Medulla oblongata (tissue), 1 donor: ENCODE data around the gene ZSCAN25.
A peak's percentile ranks its signal among the peaks of the same experiment; 100 is the strongest.
"Not testable (repeated sequence)": the region's sequence is repeated elsewhere in the genome, so short reads cannot be mapped to it uniquely, and the experiment has no call there.

Source experiments
- DNase-seq: peaks from one replicate; pipeline ENCODE4 v3.0.0-alpha.2; 2015; ENCODE audit errors: extremely low spot score

Gene ZSCAN25

DNA sequence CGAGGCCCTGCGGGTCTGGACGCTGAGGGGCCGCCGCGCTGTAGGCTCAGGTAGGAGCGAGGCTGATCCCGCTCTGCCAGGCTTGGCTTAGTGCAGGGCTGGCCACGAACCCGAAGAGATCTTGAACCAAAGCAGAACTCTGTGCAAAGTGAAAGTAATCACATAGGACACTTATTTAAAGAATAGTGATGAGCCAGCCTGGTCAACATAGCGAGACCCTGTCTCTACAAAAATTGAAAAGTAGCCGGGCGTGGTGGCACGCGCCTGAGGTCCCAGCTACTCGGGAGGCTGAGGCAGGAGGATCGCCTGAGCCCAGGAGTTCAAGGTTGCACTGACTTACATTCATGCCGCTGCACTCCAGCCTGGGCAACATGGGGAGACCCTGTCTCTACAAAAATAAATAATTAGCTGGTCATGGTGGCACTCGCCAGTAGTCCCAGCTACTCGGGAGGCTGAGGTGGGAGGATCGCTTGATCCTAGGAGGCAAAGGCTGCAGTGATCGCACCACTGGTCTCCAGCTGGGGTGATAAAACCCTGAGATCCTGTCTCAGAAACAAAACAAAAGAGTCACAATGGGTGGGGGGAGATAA, 541 bp downstream of the ZSCAN25 start:
- DNase-seq = no peak

DNA sequence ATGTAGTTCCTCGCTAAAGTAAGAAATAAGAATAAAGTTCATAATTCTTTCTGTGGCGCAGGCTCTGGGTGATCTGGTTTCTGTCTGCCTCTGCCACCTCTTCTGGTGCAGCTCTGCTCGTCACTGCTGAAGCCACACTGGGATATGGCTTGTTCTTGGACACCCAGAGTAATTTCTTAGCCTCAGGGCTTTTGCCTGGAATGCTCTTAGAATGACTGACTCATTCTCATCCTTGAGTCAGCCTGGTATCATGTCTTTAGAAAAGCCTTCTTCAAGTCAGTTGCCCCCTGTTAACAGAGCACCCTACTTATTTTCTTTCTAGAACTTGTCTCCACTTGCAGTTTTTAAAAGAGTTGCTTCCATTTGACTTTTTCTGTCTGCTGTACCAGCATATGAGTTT, 2.0 kb downstream of the ZSCAN25 start:
- DNase-seq = no peak

DNA sequence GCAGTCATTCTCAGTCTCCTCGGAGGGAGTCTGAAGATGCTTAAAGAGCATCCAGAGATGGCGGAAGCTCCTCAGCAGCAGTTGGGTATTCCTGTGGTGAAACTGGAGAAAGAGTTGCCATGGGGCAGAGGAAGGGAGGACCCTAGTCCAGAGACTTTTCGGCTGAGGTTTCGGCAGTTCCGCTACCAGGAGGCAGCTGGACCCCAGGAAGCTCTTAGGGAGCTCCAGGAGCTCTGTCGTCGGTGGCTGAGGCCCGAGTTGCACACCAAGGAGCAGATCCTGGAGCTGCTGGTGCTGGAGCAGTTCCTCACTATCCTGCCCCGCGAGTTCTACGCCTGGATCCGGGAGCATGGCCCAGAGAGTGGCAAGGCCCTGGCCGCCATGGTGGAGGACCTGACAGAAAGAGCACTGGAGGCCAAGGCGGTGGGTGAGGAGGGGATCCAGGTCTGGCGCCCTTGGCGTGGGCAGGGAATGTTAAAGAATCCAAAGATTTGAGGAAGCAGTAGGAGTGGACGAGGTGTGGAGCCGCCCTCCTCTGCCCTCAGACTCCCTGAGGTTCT, 2.9 kb downstream of the ZSCAN25 start:
- DNase-seq = no peak

DNA sequence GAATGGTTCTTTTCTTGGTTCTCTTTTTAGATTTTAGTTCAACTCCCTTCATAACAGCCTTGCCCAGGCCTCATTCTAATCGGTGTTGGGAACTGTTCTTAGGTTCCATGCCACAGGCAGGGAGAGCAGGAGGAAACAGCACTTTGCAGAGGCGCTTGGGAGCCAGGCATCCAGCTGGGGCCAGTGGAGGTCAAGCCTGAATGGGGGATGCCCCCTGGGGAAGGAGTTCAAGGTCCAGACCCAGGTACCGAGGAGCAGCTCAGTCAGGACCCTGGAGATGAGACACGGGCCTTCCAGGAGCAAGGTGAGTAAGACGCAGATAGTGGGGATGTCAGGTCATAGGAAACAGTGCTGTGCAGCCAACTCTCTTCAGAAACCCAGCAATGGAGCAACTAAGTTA, 4.5 kb downstream of the ZSCAN25 start:
- no peak for DNase-seq

DNA sequence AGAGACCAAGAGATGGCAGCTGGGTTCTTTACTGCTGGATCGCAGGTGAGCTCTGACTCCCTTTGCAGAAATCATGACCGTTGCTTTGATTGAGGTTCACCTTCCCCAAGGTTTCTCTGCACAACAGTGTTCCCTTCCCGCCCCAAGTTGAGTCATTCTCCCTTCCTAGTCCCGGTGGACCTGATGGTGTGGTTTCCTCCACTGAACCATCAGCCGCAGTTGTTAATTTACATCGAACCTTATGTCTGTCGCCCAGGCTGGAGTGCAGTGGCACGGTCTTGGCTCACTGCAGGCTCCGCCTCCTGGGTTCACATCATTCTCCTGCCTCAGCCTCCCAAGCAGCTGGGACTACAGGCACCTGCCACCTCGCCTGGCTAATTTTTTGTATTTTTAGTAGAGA, 5.8 kb downstream of the ZSCAN25 start:
- DNase-seq = no peak

DNA sequence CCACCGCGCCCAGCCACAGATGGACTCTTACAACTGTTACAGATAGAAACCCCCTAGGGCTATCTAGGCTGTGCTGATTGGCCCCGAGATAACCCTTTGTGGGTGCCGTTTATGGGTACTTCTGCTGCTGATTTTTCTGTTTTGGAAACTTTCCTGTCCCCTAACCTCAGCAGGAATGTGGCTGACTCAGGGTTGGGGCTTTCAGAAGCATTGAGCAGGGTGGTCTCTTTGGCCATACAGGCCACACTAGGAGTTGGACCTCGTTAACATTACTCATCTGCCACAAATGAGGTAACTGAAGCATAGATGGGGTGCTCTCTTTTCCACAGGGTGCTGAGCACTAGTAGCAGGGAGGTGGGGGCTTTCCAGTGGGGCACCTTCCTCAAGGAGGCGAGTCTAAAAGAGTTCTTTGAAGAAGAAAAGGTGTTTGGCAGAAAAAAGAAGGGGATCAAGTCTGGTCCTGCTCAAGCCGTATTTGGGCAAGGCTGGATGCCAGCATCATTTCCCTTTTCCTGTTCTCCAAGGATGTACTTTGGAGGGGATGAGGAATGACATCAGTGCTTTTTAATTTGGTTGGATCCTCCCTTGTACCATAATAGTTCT, 6.4 kb downstream of the ZSCAN25 start:
- DNase-seq = no peak

DNA sequence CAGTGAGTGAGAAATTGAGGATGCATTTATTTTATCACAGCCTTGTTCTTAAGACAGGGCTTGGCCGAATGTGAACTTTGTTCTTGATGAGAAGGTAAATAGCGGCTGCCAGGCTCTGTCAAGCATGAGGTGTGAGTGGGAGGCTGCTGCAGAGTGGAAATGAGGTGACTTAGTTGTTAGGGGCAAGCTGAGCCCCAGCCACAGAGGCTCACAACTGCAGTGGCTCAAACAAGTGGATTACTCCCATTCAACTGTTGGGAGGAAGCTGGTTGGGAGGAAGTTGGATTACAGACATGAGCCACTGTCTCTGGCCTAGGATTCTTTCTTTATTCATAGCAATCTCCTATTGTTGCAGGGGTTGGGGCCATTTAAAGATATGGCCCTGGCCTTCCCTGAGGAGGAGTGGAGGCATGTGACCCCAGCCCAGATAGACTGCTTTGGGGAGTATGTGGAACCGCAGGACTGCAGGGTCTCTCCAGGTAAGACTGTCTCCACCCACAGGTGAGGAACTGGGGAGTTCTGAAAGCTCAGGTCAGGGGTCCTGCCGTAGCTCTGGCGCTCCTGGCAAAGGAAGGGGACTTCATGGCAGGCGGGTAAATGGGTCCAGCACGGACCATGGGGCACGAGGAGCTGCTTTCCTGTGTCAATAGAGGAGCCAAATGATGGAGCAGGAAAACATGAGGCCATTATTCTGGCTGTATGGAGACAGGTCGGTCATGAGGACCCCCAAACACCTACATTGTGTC, 7.1 kb downstream of the ZSCAN25 start:
- DNase-seq = no peak

DNA sequence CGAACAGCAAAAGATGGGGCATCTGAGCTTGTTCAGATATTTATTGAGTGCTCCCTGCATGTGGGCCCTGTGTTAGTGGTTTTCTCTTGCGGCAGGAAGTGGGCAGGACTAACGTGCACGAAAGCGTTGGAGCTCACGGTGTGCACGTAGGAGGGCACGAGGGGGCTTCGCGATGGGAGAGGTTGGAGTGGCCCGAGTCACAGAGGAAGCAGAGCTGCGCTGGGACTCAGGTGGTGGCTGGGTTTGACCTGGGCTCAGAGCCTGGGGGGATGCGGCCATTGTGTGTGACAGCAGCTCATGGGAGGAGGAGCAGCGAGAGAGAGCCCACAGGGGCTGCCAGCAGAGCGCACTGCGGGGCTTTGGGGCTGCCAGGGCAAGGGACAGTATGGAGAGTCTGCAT, 7.7 kb downstream of the ZSCAN25 start:
- DNase-seq = no peak

DNA sequence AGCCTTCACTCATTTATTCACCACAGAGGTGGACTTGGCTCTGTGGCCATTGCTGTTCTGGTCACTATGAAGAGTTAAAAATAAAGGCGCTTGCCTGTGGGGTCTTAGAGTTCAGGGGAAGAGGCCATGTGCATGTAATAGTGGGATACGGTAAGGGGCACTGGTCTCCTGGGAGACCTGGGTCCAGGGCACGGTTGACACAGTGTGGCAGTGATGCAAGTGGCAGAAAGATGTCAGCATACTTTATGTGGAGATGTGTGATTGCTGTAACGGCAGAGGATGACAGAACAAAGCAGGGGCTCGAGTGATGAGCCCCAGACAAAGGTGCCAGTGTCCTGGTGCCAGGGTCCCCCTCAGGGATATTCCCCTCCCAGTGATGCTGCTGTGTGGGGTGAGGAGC, 8.6 kb downstream of the ZSCAN25 start:
- no peak for DNase-seq

DNA sequence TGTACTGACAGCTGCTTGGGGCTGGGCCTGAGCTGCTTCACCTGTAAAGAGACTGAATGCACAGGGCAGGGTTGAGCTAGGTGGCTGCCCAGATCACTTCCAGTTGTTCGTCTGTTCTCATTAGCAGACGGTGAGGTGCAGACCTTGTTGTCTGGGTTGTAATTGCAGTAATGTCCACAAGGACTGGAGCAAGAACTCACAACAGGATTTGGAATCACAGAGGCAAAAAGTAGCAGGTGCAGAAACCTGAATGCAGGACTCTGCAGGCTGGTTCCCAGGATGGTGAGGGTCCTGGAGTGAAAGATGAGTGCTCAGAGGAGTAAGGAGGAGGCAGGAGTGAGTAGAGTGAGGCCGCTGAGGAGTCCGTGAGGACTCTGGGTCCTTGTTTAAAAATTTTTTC, 9.2 kb downstream of the ZSCAN25 start:
- no peak for DNase-seq

DNA sequence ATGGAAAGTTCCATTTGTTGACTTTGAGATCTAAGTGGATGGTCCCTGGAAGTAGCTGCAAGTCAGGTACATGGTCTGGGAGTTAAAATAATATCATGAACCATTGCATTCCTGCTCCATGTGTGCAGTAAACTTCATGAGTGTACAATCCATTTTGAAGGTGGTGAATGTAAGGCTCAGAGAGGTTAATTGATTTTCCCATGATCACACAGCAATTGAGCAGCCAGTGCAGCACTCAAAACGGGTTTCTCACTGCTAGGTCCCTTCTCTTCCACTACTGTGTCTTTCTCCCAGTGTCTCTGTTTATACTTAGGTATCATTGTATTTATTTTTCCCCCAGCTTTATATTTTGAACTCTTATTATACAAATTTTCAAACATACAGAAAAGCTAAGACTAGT, 9.9 kb downstream of the ZSCAN25 start:
- no peak for DNase-seq

DNA sequence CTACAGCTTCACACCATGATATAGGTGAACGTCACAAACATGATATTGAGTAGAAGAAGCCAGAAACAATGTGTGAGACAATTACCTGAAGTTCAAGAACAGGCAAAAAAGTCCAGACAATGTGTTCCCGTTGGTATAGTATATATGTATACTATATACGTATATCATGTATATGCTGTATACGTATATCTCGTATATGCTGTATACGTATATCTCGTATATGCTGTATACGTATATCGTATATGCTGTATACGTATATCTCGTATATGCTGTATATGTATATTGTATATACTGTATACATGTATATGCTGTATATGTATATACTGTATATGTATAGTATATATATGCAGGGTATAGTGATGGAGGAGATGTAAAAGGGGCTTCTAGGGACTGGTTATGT, 10.8 kb downstream of the ZSCAN25 start:
- no peak for DNase-seq

DNA sequence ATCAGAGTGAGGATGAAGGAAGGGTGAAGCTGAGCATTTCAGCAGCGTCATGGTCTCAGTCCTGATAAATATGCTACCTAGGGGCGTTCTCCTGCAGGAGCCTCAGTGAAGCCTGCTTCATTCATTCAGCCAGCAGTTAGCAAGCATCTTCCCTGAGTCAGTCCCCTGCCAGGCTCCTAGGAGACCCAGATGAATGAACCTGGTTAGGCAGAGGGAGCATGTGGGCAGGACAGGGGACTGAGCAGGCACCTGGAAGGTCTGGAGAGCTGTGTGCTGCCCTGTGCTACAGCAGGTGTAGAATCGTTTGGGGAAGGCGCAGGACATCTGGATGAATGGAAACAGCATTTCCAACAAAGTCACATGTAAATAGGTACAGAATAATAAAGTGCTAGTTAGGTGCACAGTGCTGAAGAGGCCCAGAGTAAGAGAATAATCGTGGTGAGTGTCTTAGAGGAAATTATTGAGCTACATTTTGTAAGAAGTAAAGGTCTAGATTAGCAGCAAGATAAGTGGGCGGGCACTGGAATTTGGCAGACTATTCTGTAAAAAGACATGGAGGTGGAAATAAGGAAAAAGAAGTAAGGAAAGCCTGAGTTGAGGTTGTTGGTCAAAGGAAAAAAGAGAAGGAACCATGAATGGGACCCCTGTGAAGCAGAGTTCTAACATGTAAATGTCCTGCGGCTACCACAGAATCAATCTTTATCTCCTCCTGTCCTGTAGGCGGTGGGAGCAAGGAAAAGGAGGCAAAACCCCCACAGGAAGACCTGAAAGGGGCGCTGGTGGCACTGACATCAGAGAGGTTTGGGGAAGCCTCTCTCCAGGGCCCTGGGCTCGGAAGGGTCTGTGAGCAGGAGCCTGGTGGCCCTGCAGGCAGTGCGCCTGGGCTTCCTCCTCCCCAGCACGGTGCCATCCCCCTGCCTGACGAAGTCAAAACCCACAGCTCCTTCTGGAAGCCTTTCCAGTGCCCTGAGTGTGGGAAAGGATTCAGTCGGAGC, 12.0 kb downstream of the ZSCAN25 start:
- no peak for DNase-seq

DNA sequence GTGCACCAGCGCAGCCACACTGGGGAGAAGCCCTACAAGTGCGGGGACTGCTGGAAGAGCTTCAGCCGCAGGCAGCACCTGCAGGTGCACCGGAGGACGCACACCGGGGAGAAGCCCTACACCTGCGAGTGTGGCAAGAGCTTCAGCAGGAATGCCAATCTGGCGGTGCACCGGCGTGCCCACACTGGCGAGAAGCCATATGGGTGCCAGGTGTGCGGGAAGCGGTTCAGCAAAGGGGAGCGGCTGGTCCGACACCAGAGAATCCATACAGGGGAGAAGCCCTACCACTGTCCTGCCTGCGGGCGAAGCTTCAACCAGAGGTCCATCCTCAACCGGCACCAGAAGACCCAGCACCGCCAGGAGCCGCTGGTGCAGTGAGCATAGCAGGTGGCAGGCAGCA, 12.9 kb downstream of the ZSCAN25 start:
- no peak for DNase-seq

DNA sequence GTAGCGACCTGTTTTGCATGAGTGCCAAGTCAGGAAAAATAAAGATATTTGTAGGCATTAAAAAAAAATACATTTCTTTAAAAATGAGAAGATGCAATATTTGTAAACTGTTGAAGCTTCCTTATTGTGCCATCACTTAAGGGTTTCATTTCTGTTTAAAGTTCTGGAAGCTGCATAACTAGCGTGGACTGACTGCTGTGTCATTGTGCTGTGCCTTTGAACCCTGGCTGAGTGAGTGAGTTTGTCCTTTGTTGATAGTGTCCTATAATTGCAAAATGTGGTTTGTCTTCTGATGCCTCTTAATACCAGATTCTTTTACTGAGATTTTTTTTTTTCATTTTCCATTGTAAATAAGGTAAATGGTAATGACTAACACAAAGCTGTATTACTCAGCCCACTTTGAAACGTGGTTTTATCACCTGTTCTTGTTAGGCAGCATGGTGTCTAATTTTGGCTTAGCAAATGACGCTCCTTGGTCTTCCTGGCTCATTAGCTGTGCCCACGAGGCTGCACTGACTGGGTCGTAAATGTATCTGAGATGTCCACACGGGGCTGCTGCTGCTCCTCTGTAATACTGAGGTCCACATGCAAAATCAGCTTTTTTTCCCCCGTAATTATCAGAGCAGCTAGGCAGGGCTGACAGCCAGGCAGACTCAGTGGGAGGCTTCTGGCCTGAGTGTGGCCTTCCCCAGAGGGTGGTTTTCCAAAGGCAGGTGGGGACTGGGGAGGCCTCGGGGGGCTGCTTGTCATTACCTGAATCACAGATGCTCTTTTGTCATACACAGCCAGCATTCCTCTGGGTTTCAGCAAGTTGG, 14.8 kb downstream of the ZSCAN25 start:
- peak; percentile 6 for DNase-seq

DNA sequence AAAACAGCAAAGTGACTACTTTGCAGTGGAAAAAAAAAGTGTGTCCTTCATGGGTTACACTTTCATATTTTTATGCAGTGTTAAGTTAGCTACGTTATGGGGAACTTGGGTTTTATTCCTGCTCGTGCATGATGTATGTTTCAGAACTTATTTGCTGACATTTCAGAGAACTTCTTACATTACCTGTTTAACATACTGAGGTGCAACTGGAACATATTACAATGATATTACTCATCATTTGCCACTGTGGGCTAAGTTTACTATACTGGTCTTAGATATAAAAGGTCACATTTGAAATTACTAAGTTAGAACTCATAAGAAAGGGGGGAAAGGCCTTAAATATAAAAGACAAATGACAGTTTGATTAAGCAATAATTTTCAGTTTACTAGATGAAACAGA, 20.7 kb downstream of the ZSCAN25 start:
- DNase-seq = not testable (repeated sequence)

DNA sequence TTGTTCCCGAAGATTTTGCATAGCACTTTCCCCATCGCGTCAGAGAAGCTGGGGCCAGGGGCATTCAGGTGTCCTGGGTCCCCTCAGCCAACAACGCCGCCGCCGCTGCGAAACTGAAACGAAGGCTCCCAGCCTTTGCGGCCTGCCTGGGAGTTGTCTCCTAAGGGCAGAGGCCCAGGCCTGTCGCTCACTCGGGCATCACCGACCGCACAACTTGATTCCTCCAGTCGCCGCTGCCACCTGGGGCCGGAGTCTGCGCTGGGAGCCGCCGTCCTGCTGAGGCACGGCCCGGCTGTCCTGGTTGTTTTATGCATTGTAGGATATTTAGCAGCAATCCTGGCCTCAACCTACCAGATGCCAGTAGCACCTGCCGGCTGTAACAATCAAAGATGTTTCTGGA, 22.0 kb downstream of the ZSCAN25 start:
- no peak for DNase-seq

DNA sequence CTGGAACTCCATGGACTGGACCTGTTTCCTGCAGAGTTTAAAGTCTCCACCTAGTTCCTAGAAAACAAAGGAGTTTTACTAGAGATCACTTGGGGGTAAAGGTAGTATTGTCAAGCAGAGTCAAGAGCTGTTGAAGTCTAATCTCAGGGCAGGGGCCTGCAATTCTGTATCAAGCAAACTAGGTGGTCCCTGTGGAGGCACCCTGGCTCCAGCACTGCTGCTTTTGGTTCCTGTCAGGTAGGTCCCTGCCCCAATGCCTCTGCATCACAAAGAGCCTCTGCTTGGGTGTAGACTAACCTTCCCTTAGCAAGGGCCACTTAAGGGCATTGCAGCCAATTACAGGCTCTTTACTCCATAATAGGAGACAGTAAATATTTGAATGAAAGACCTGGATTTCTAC, 22.5 kb downstream of the ZSCAN25 start:
- no peak for DNase-seq

DNA sequence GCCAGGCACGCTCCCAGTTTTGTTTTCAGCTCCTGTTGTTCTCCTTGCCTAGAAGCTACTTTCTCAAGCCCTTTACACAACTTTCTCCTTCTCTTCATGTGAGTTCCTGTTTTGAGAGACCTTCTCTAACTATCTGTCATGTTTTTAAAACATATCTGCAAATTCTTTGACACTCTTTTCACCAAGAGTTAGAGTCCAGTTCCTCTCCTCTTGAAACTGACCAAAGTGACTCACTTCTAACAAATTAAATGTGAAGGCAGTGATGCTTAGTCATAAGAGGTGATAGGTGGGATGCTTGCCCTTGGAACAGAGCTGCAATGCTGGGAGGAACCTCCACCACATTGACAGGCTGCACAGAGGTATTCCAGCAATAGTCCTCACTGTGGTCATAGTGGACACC, 25.3 kb downstream of the ZSCAN25 start:
- DNase-seq = no peak

DNA sequence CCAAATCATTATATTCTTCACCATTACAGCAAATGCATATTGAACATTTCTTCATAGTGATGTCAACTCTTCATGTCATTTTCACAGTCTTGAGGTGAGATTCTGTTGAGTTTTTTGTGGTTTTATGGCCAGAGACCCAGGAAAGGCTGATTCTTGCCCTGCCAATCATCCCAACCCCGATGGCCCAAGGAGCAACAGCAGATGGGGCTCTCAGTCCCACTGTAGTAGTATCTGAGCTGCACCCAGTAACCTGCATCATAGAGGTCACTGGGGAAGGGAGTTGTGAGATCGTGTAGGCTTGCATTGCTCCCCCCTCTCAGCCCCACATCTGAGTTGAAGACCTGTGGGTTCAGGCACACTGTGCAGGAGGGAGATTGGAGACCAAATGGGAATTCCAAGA, 26.7 kb downstream of the ZSCAN25 start:
- no peak for DNase-seq

DNA sequence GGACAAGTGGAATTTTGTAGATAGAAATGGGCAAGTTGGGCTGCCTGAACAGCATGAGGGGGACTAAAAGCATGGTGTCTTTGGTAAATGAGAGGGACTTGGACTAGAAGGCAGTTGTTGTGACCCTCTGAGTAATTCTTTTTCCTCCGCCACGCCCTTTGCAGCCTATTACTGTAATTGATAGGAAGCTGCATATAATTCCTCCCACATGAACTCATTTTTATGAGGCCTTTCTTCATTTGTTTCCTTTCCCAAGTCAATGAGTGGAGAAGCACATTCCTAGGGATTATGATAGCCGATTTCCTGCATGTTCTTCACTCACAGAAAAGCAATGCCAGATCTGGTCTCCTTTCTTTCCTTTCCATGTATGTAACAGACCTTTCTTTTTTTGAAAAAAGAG, 27.7 kb downstream of the ZSCAN25 start:
- no peak for DNase-seq
